Type B pancreatic cell (in vitro differentiated cells): ENCODE results near the gene EMP2. TPM values are rescaled to one million over a fixed set of nuclear protein-coding genes. Genes with fewer than 3 reads are reported as not detected.
"Not testable (repeated sequence)": the region's sequence is repeated elsewhere in the genome, so short reads cannot be mapped to it uniquely, and the experiment has no call there.

Experiments used
- DNase-seq: peaks from one replicate; pipeline ENCODE4 v3.0.0; 2021; ENCODE audit warnings: mixed read lengths; ENCODE audit not compliant: unreplicated experiment; ENCODE audit errors: extremely low spot score
- H3K27ac Mint-ChIP-seq: 2 replicates; pipeline ENCODE4 v1.8.0; 2021; ENCODE audit warnings: mild to moderate bottlenecking, mixed read lengths
- H3K27me3 Mint-ChIP-seq: 2 replicates; pipeline ENCODE4 v1.8.0; 2021; ENCODE audit warnings: mixed read lengths
- H3K36me3 Mint-ChIP-seq: 2 replicates; pipeline ENCODE4 v1.8.0; 2021; ENCODE audit warnings: mixed read lengths
- H3K4me1 Mint-ChIP-seq: one replicate; pipeline ENCODE4 v1.8.0; 2021; ENCODE audit warnings: mixed read lengths; ENCODE audit not compliant: unreplicated experiment
- H3K4me3 Mint-ChIP-seq: 2 replicates; pipeline ENCODE4 v1.8.0; 2021; ENCODE audit warnings: mild to moderate bottlenecking, mixed read lengths
- H3K9me3 Mint-ChIP-seq: 2 replicates; pipeline ENCODE4 v1.8.0; 2021; ENCODE audit warnings: mixed read lengths
- CTCF ChIP-seq: fragments of 200-600 bp; sonication (generic); conservative IDR thresholded peaks from 2 replicates; pipeline ENCODE4 v1.5.0; 2021; ENCODE audit warnings: antibody characterized with exemption, mild to moderate bottlenecking
- total RNA-seq: library from RNA; stranded (reverse); gene quantifications from 2 replicates; pipeline ENCODE4 v1.2.1, GENCODE V29; 2021; ENCODE audit warnings: low replicate concordance

EMP2 gene
- total RNA-seq, 1 donor from 2014 or later: 36.3 TPM

GRCh38 chr16:10537946-10538345, 42.5 kb downstream of the EMP2 start:
- Mint-ChIP-seq H3K4me1 (peaks cover 8% of the 10 kb centered on the region), H3K9me3 (no peaks in the 10 kb centered on the region), H3K27ac (peak overlapping the region; percentile 26), H3K4me3 (no peak overlapping the region), H3K27me3 (no peaks in the 10 kb centered on the region), H3K36me3 (peaks cover 16% of the 10 kb centered on the region)
- TF ChIP-seq CTCF: no peak
- DNase-seq: no peak

- no peak overlapping the region for H3K4me3 Mint-ChIP-seq
- TF ChIP-seq CTCF: no peak
- H3K4me1 Mint-ChIP-seq: peaks cover 8% of the 10 kb centered on the region
- no peak for DNase-seq
- H3K9me3 Mint-ChIP-seq: no peaks in the 10 kb centered on the region
- peak overlapping the region; percentile 27 for H3K27ac Mint-ChIP-seq
- H3K36me3 Mint-ChIP-seq: peaks cover 16% of the 10 kb centered on the region
- H3K27me3 Mint-ChIP-seq: no peaks in the 10 kb centered on the region
Measured at GRCh38 chr16:10536814-10537389, 43.5 kb downstream of the EMP2 start.

GRCh38 chr16:10536328-10536727, 44.1 kb downstream of the EMP2 start:
- H3K9me3 Mint-ChIP-seq, H3K4me1 Mint-ChIP-seq, H3K27ac Mint-ChIP-seq, H3K27me3 Mint-ChIP-seq, DNase-seq, H3K4me3 Mint-ChIP-seq: not testable (repeated sequence)
- peaks cover 13% of the 10 kb centered on the region for H3K36me3 Mint-ChIP-seq

GRCh38 chr16:10535461-10535860, 44.9 kb downstream of the EMP2 start:
- Mint-ChIP-seq H3K4me1 (peaks cover 8% of the 10 kb centered on the region), H3K9me3 (no peaks in the 10 kb centered on the region), H3K4me3 (no peak overlapping the region), H3K27me3 (no peaks in the 10 kb centered on the region), H3K27ac (no peak overlapping the region), H3K36me3 (peaks cover 13% of the 10 kb centered on the region)
- DNase-seq: no peak
- no peak for TF ChIP-seq CTCF

GRCh38 chr16:10534748-10535147, 45.6 kb downstream of the EMP2 start:
- Mint-ChIP-seq H3K36me3 (peaks cover 13% of the 10 kb centered on the region), H3K27ac (no peak overlapping the region), H3K27me3 (no peaks in the 10 kb centered on the region), H3K4me3 (no peak overlapping the region), H3K4me1 (peaks cover 8% of the 10 kb centered on the region), H3K9me3 (no peaks in the 10 kb centered on the region)
- no peak for TF ChIP-seq CTCF
- no peak for DNase-seq

- H3K27me3 Mint-ChIP-seq, H3K4me1 Mint-ChIP-seq, H3K9me3 Mint-ChIP-seq, DNase-seq, H3K4me3 Mint-ChIP-seq, H3K27ac Mint-ChIP-seq: not testable (repeated sequence)
- peaks cover 13% of the 10 kb centered on the region for H3K36me3 Mint-ChIP-seq
Measured at GRCh38 chr16:10533612-10534011, 46.8 kb downstream of the EMP2 start.

GRCh38 chr16:10531582-10531981, 48.8 kb downstream of the EMP2 start:
- TF ChIP-seq CTCF: no peak
- H3K4me1 Mint-ChIP-seq: no peaks in the 10 kb centered on the region
- no peaks in the 10 kb centered on the region for H3K27me3 Mint-ChIP-seq
- peaks cover 4% of the 10 kb centered on the region for H3K36me3 Mint-ChIP-seq
- DNase-seq: no peak
- no peak overlapping the region for H3K4me3 Mint-ChIP-seq
- no peaks in the 10 kb centered on the region for H3K9me3 Mint-ChIP-seq
- no peak overlapping the region for H3K27ac Mint-ChIP-seq
